Stimulated activated CD8-positive, alpha-beta memory T cell treated with anti-CD3 and anti-CD28 coated beads, Interleukin-7, amount 100 ng/mL, for 1 hour (primary cell): ENCODE measurements around the gene MYOM1.

Source experiments
- DNase-seq, 2 donors: peaks; one replicate each; pipeline ENCODE4 v3.0.0-alpha.2; 2020; ENCODE audit warnings: low read depth in 2 of 2

MYOM1 gene

DNA sequence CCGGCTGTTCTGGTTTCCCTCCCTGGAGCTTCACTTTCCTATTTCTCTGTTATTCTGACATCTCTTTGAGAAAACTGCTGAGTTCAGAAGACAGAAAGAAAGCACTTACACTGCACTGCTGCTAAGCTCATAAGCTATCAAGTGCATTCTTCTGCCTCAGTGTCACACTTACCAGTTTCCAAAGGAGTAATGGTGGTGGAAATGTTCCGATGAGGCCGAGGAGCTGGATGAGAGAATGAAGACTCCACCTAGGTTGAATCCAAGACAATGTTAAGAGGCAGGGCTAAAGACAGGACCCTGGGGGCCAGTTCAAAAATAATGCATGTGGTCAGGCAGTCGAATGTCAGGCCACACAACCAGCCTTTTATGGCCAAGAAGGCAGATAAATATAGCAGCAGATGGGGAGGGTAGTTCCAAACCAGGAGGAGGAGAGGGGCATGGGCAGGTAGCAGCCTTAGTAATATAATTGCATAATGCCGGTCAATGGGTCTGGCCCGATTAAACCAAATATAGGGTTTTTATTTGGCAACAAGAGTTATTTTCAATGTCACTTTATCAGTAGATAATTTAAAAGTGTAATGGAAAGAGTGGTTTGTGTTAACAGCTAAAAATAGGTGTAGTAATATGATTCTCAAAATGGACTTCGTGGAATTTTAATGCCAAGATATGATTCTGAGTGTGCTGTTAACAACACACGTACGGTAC is at the start of gene MYOM1:
Gene MYOM1 (minus strand): TSS at position 338 of the 705 bp plus-strand sequence. CDS start 4,745 bp downstream, outside the sequence.
- DNase-seq = no peak

DNA sequence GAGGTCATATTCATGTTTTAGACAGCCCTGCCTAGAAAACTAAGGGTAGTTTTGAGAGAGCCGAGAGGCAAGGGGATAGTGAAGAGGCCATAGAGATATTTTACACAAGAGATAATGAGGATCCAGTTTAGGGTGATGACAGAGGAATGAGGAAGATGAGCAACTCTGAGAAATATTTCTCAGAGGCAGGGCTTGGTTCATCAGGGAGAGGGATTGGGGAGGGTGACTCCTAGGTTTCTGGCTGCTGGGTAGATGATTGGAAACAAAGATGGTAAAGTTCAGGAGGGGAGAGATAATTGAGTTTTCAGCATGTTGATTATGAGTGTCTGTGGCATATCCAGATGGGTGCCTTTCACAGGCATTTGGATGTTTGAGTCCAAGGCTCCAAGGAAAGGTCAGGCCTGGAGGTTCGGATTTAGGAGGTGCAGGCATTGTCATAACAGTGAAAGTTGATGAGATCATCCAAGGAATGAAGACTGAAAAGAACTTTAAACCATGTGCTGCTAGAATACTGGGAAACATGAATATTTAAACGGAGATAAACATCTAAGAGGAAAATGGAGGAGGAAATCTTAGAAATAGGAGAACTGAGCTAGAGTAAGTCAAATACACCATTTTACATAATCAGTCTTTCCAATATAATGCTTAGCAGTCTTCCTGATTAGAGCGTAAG is 49.6 kb upstream of the MYOM1 start:
- no peak for DNase-seq

DNA sequence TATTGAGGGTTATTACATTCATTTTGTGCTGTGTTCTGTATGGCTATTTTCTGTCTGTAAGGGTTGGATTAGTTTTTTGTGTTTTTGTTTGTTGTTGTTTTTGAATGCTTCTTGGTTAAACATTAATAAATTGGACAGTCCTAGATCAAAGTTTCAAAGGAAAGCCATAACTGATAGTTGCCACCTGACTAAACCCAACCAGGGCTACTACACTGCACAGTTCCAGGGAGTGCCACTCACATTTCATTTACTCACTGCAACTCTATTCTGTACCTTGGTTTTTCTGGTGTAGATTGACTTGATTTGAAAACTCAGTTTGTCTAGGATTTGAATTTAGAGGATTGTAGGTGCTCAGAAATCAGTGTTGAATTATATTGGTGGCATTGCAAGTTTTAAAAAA is 48.5 kb upstream of the MYOM1 start:
- no peak for DNase-seq

DNA sequence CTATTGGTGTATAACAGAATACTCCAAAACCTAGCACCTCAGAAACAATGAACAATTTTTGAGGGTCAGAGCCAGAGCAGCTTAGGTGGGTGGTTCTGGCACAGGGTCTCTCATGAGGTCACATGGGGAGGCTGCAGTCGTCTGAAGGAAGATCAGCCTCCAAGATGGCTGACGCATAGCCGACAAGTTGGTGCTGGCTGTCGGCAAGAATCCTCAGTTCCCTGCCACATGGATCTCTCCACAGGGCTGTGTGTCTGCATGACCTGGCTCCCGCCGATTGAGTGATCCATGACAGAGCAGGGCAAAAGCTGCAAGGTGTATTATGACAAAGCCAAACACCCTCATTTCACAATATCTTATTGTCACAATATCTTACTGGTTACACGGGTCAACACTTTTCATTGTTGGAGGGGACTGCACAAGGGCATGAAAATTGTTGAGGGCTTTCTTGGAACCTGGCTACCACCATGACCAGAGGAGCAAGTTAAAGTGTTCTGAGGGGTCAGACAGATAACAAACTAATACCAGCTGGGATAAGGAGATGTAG is 46.4 kb upstream of the MYOM1 start:
- DNase-seq = no peak

DNA sequence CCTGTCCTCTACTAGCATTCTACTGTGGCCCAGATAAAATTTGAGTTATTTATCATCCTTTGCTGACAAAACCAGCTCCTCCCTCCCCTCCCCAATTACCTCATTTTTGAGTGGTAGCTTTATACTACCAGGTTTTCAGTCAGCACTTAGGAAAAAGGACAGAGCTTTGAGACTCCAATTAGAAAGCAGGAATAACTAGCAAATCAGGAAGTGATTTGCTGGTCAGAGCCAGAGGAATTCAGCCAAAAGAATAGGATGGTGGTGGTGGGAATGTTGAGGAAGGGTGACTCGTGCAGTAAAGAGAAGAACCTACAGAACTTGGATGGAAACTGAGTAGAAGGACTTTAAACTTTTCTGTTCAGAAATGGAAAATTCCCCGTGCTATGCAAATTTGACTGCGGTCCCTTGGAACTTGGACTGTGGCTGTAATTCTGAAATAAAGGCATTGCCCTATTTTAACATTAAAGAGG is 45.8 kb upstream of the MYOM1 start:
- DNase-seq = no peak

DNA sequence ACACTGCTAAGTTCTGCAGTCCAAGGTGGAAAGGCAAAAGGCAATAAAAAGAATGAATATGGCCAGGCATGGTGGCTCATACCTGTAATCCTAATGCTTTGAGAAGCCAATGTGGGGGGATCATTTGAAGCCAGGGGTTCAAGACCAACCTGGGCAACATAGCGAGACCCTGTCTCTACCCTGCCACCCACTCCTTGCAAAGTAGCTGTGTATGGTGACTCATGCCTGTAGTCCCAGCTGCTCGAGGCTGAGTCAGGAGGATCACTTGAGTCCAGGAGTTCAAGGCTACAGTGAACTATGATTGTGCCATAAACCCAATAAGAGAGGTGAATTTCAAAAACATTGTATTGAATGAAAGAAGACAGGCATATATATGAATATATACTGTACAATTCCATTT is 44.6 kb upstream of the MYOM1 start:
- DNase-seq = no peak

DNA sequence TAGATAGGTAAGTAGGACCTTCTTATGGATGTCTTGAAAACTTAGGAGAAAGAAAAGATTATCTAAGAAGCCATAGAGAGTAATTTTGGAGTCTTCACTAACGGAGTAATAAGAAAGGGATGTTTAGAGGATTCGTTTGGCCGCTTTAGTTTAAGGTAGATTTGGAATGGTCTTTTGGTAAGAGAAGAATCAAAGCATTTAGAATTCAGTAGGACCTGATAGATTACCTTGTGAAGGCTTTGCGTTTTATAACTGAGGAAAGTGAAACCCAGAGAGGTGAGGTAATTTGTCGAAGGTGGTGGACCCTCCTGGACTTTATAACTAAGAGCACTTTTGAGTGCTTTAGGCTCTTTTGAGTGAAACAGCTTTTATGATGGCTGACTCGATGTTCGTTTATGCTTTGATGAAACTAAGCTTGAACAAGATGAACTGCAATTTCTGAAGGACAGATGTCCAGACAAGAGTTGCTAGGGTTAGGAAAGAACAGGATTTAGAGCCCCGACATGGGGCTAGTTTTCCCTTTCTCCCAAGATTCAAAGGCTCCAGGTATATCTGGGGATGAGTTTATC is 43.4 kb upstream of the MYOM1 start:
- DNase-seq = no peak

DNA sequence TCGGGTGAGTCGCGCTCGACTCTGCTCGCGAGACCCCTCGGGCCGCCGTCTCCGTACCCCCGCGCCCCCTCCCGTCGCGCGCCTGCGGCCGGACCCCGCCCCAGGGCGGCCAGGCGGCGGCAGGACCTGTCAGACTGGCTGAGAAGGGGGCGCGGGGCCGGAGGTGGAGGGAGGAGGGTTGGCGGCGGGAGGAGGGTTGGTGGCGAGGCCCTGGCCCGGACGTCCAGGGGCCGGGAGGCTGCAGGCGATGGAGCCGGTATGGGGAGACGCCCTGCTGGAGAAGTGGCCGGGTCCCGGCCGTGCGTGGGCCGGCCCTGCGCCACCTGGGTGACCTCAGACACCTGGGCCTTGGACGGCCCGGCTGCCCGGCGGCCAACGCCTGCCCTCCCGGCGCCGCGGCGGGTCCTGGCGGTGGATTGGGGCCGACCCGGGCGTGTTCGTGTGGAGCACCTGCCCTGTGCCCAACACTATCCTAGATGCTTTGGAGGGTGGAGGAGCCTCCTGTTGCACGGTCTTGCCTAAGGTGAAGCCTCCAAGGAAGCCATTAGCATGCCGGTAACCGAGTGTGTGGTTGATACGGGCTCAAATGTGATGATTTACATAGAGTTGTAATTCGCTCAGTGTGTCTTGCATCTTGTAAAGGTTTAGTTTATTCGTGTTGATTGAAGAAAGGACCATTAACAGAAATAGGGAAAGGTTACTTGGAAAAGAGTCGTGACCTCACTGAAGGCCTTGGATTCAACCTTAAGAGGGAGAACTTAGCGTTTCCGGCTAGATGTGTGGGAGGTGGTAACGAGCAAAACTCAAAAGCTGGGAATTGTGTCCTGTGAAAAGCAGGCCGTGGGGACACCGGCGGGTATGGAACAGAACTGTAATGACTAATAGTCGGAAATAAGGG is 42.7 kb upstream of the MYOM1 start:
- no peak for DNase-seq

DNA sequence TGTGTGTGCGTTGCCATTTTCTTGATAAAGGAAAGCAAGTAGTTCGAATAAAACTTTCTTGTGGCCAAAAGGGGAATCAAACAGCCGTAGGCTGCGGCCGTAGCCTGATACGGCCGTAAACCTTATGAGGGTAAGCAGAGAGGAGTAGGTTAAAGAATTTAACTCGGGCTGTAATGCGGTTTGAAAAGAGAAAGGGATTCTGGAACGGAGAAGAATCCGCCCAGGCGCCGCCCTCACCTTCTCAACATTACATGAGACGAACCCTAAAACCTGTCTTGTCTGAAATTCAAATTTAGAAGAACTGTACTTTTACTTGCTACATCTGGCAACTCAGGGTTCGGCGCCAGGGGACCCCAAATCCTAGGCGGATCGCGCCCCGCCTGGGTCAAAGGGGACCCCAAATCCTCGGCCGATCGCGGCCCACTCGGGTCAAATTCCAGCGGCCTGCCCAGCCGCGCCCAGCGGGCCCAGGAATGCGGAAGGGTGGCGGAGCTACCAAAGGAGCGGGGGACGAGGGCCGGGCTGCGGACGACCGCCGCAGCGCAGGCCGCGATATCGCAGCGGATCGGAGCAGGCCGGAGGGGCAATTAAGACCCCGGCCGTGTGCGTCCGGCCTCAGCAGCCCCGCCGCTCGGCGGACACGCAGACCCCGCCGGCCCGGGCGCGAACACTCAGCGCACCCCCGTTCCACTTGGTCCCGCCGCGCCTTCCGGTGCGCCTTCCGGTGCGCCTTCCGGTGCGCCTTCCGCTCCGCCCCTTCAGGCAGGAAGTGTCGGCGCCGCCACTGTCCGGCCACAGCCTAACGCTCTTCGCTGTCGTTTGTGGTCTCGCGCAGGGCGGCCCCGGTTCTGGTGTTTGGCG is 41.8 kb upstream of the MYOM1 start, which contains the start of gene MYL12B:
Gene MYL12B (plus strand): TSS at position 761 of the 861 bp plus-strand sequence. CDS start 10,766 bp downstream, outside the sequence.
- DNase-seq = peak; percentile 56 to 57

DNA sequence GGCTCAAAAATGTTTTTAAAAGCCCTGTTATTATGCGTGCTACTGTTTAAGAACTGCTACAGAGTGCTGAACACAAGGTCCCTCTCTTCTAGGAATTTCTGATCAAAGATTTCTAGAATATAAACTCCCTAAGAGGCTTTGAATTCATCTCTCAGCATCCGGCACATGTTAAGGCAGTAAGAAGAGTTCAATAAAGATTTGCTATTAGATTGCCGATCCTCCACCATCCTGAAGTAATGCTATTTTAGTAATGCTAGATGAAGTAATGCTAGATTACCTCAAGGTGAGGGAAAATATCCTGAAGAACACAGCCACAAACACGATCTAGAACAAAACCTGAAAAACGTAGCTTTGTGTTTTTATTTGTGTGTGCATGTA is 41.2 kb upstream of the MYOM1 start:
- DNase-seq = no peak

DNA sequence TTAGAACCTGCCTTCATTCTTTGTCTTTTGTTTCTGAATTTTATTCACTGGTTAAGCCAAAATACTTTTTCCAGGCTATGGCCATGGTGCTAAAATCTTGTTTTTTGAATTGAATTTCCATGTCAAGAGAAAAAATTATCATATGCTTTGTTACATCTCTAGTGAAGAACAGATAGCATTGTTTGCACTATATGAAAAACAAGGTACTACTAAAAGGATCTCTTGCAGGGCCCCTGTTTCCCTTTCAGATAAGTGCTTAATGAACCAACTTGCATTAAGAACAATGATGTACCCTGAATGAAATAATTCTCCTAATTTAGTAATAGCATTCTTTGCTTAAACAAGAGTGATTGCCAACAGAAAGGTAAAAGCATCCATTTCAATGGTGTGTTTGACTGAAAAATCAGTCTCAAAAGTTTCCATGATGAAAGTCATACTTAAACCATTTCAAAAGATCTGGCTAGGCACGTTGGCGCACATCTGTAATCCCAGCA is 37.9 kb upstream of the MYOM1 start:
- no peak for DNase-seq

DNA sequence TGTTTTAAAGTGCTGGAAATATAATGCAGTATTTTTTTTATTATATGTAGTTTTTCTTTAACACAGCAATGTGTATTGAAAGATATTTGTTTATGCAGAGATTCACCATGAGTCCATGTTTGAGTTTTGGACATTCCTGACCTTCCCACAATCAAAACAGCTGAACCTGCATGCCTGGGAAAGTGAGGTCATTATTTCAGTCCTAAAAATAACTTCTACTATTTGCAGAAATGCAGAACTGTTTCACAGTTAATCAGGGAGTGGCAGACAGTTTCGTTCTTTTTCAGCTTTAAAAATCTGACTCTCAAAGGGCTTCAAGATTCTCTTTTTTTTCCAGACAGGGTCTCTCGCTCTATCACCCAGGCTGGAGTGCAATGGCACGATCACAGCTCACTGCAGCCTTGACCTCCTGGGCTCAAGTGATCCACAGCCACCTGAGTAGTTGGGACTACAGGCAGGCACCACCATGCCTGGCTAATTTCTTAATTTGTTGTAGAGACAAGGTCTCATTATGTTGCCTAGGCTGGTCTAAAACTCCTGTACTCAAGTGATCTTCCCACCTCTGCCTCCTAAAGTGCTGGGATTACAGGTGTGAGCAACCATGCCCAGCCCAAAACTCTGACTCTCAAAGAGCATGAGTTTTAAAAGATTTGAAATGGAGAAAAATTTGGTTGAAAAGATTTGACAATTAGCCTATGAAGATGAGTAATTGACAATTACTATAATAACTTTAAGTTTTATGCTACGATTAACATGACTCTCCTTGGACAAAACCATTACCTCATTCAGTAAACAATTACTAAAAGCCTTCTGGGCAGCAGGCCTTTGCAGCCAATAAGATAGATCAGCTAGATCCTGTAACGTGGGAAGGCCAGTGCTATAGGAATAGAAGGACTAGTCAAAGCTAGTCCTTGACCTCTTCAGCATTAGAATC is 37.2 kb upstream of the MYOM1 start:
- no peak for DNase-seq

DNA sequence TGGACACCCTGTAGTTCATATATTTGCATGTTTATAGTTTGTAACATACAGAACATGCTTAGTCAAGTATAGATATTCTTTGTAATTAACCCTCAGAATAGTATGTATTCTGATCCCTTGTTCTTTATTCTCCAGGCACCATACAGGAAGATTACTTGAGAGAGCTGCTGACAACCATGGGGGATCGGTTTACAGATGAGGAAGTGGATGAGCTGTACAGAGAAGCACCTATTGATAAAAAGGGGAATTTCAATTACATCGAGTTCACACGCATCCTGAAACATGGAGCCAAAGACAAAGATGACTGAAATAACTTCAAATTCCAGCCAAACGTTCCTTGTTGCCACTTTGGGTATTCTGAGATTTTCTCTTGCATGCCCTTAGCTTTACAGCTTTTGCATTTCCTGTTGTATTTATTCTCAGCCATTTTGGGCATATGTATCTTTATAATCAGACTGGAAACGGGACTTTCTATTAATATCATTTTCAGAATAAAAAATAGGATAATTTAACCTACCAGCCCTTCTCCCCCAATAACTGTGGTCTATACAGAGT is 35.9 kb upstream of the MYOM1 start:
- DNase-seq = no peak

DNA sequence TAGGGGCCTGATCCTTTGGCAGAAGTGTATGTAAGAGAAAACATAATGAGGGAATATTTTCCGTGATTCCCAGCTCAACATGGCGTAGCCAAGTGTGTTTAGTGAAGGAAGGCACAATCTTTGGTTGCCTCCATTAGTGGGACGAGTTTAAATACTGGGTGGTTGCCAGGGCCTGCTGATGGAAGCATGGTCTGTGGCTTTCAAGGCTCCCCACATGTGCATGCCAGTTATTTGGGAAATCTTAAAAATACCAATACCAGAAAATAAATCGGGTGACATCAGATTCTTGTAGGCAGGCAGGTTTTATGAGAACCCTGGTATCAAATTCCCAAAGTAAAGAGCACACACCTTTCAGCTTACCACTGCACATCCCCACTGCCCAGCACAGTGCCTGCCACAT is 35.0 kb upstream of the MYOM1 start:
- DNase-seq = no peak

DNA sequence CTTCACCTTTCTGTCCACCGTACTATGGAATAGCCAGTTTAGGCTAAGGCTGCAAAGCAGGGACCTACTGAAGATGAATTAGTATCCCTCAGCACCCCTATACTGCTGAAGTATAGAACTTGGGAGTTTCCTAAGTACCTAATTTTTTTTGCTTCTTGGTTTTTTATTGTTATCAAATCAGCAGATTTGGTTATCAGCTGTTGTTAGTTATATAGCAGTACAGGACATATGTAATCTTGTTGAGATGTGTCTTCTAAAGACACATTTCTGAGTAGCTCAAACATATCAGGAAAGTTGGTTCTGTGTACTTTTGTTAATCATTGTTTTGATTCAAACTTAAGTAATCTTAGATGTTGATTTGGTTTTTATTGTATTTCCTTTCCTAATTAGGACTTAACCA is 33.1 kb upstream of the MYOM1 start:
- DNase-seq = no peak

DNA sequence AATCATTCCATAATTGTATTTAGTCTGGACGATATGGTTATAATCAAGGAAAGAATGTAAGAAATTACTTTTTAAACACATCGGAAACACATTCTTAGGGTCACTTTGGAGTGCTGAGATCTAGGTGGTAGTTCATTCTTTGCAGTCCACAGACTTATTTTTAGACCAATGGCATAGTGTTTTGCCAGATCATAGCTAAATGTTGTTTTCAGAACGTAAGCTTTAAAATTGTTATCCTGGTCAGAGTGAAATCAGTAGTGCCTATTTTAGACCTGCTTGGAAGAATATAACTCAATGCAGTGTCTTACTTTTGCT is 32.2 kb upstream of the MYOM1 start:
- no peak for DNase-seq

DNA sequence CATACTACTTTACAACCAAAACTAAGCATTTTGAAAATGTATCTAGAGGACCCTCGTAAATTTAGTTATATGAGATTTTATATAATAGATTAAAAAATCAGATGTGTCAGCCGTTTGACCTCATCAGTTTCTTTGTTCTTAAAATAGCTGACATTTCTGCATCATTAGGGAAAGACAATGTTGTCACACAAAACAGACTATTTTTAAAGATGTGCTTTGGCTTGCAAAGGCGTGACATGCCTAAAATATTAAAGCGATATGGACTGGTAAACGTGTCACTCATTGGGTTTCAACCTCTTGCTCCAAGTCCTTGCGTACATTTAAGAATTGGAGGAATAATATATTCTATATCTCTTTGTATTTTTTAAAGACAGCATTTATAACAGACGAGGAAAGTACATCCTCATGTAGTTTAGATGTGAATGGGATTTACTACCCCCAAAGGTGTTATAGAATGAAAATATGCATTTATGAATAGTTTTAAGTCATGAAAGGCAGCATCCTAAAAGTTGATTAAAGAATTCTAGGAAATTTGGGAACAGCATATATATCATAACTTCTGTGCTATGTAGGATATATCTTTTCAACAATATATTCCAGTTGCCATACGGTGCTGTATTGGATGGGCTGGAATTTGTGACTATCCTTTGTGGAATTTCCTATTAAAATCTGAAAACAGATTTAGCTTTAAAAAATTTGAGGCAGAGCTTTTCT is 31.6 kb upstream of the MYOM1 start:
- DNase-seq = no peak

DNA sequence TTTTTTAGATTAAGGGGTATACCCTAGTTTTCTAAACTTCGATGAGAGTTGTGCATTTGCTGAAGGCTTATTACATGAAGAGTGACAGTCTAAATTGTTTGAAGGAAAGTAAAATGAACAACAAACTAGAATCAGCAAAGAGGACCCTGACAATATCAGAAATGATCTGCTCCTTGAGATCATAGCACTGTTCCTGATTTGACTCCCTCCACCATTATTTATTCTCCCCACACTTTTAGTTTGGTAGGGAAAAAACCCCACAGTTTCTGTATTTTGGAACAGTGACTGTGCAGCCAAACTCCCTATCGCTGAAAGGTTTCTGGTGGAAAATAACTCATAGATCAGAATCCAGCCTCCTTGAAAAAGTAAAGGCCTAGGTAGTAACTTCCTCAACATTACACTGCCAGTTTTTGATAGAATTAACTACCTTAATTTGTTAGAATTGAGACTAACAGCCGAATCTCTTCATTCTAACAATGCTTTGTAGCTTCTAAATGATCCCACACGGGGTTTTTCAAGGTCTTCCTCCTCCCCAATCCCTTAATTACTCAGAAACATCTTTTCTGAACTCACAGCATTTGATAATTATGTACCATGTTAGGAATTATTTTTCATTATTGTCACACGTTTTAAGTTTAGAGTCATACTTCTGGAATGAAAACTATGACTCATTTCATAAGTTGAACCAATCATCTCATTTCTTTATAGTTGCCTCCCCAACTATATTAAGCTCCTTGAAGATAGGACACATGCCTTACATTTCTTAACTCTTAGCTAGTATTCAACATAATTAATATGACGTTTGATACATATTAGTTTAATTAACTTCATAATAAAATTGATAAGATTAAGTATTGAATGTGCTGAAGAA is 30.7 kb upstream of the MYOM1 start:
- no peak for DNase-seq
